GM19324 (cell line): Measurements from ENCODE around the gene USP47.

Experiments used
- ATAC-seq: cut with Tn5 transposase; IDR thresholded peaks from one replicate; pipeline ENCODE4 v1.9.1; 2021; ENCODE audit warnings: mild to moderate bottlenecking, moderate library complexity; ENCODE audit not compliant: unreplicated experiment, low FRiP score

Gene USP47

DNA sequence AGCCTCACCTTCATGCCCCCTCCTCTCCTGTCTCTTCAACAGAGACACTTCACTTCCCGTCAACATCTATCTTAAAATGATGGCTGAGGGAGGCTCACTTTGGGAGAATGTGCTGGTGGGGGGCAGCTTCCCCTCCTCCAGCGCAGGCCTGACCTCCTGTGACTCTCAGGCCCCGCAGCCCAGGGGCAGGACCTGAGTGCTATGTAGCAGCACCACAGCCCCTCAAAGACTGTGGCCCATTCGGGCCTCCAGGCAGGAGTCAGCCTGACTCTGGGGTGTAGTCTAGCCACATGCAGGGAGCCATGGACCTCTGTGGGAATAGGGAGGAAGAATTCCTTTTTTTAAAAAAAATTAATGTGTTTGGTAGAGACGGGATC is 123.0 kb downstream of the USP47 start:
- ATAC-seq: no peak

DNA sequence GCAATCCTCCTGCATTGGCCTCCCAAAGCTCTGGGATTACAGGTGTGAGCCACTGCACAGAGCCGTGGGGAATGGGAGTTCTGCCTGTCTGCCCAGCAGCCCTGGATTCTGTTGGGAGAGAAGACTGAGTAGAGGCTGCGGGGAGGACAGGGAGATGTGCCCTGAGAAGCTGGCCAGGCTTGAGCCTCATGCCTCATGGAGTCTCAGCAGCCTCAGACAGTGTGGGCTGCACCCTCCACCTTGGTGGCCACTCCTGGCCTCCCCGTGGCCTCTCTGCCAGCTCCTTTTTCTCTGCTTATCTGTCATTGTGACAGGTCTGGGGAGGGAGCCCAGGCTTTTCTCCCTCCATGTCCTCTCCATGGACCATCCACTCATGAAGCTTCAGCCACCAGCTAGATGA is 123.4 kb downstream of the USP47 start:
- ATAC-seq: no peak

GRCh38 chr11:11965656-11966353 is 124.0 kb downstream of the USP47 start:
- no peak for ATAC-seq

DNA sequence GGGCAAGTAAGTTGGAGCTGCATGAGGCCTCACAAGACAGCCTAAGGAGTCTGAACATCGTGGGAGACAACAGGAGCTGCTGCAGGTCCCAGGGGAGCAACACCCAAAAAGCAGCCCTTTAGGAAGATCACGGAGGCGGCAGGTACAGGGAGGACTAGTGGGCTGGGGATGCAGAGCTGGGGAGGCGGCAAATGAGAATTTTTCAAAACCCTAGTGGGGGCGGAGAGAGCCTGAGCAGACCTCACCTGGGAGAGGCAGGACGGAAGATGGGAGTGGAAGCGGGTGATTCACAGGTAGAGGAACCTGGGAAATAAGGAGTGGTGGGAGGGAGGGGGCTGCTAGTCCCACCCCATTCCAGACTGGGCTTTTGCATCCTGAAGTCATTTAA is 124.6 kb downstream of the USP47 start:
- no peak for ATAC-seq

- peak; percentile 84 for ATAC-seq
Observed at GRCh38 chr11:11966826-11967668, 125.3 kb downstream of the USP47 start.

- no peak for ATAC-seq
Observed at GRCh38 chr11:11967669-11968510, 126.1 kb downstream of the USP47 start.

DNA sequence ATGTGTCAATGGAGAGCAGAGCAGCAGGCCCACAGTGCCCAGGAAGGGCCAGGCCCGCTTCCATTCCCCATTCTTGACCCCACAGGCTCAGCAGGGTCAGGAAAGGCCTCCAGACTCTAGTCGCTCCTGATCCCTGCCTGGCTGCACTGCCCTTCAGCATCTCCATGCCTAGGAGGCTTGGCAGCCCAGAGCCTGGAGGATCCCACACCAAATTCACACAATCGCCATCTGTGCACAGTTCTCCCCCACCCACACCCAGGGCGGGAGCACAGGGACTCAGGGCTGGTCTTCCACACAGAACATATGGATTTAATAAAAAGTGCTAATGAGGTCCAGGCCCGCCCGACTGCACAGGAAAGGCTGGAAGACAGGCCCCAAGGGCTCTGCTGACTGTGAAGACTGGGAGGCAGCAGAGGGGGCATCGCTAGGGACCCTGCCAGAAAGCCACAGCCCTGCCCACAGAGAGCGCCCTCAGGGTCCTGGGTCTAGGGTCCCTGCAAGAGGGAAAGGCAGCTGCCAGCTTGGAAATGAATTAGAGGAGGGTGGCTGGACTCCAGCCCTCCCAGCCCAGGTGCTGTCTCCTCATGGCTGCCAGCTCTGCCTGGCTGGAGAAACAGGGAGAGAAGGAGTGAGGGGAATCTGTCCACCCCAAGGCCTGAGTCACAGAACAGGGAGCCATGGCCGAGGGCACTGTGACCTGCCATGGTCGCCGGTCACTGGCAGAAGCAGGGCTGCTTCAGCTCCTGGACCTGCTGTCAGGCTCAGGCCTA is 126.9 kb downstream of the USP47 start:
- ATAC-seq: no peak

DNA sequence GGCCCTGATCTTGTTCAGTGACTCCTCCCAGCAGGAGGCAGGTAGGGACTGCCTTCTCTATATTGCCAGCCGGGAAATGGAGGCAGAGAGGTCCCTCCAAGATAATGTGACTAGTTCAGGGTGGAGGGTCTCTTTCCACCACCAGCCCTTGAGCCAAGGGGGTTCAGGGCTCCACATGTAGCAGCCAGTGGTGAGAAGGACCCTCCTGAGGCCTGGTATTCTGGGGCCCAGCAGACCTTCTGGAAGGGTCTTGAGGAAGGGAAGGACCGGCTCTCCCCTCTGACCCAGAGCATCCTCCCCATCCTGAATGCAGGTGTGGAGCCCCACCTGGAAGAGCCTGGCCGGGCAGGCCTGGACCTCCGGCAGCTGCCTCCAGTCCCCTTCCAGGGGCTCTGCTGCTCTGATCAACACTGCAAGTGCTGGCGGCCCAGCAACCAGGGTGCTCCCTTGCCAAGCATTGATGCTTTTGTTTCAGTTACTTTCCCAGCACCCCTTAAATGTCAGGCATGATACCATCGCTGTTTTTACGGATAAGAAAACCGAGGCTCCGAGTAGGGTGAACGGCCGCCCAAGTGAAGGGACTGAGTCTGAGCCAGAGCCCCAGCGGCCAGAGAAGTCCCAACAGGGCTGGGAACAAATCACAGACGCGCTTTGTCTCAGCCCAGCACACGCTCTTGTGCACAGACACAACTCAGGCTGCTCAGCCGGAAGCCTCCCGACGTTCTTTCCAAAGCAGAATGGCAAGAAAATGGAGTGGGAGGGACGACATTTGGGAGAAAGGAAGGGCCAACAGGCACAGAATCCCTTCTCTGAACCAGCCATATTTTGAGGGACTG is 127.8 kb downstream of the USP47 start:
- no peak for ATAC-seq

DNA sequence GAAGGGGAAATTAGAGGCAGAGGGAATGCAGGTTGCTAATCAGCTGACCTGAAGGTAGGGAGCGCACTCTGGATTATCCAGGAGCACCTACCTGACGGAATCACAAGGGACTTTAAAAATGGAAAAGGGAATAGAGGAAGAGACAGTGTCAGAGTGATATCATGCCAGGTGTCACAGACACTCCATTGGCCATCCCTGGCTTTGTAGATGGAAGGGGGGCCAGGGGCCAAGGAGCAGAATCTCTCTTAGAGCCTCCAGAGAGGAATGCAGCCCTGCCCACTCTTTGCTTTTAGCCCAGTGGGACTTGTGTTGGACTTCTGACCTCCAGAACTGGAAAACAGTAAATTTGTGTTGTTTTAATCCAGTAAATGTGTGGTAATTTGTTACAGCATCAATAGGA is 128.8 kb downstream of the USP47 start:
- no peak for ATAC-seq

DNA sequence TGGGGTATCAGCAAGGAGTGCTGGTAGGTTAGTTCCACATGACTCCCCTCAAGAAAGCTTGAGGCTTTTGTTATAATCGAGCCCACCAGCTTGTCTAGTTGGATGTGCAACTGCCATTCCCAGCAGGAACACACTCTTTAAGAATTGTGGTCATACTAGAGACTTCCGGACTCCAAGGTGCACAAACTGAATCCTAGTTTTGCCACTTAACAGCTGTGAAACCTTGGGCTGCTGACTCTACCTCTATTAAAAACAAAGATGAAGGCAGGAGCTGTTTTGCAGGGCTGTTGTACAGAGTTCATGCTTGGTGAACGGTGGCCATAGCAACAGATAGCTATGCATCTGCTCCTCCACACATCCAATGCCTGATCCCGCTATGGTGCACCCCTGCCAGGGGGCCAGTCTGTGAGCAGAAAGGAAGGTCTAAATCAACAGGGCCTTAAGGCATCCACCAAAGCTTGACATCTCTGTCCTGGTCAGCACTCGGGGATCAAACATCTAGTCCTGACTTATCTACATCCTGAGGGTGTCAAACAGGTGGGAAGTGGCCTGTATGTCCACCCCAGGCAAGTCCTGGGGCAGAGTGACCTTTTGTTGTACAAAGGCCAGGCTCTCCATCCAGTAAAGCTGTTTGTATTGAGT is 130.3 kb downstream of the USP47 start:
- no peak for ATAC-seq

- no peak for ATAC-seq
Observed at GRCh38 chr11:11972730-11973341, 131.1 kb downstream of the USP47 start.

- ATAC-seq: no peak
Observed at GRCh38 chr11:11973361-11973800, 131.6 kb downstream of the USP47 start.

DNA sequence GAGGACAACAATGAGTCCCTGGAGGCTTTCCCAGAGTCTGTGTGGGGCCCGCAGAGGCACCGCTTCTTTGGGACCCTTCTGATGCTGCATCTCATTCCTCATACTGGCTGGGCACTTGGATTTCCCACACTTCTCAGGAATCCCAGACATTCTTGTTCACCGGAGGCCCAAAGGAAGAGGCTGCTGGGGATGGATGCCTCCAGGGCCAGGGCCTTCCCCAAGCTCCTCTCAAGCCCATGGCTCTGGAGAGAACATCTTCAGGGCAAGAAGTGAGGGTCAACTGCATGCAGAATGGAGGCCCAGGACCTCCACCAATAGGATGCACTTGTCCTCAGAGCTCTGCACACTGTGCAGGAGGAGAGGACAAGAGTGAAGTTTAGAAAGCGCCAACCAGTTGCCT is 132.1 kb downstream of the USP47 start:
- no peak for ATAC-seq

DNA sequence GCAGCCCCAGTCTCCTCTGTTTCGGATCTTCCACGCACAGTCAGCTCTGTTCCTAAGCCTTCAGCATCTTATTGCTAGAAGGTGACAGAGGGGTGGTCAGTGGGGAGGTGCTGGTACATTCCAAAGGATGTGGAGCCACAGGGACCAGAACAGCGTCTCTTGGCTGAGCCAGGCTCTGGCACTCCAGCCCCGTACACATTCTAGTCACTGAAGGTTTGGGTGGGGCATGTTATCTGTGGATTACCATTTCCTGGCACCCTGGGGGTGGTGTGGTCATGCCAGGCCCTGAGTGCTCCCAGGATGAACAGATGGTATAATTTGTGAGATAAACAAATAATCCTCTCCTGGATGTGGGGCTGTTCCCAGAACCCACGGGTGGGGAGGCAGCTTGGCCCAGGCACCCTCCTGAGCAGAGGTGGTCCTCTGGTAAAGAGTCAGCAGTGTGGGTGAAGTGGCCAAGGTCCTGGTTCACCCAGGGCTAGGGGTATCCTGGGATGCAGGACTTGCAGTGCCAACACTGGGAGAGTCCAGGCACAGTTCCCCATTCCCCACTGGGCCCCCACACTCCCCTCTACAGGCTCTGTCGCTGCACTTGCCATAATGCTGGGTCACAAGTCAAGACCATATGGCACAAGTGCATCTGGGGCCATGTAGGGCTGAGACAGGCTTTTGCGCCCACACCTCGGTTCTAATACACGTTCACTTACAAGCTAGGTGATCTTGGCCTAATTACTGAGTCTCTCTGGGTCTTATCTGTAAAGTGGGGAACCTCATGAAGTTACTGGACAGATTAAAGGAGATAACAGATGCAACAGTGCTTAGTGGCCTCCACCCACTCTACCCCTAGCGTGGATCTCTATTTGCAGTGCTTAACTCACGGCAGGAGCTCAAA is 133.7 kb downstream of the USP47 start:
- ATAC-seq: no peak

GRCh38 chr11:11976481-11977127 is 134.8 kb downstream of the USP47 start:
- ATAC-seq: no peak

DNA sequence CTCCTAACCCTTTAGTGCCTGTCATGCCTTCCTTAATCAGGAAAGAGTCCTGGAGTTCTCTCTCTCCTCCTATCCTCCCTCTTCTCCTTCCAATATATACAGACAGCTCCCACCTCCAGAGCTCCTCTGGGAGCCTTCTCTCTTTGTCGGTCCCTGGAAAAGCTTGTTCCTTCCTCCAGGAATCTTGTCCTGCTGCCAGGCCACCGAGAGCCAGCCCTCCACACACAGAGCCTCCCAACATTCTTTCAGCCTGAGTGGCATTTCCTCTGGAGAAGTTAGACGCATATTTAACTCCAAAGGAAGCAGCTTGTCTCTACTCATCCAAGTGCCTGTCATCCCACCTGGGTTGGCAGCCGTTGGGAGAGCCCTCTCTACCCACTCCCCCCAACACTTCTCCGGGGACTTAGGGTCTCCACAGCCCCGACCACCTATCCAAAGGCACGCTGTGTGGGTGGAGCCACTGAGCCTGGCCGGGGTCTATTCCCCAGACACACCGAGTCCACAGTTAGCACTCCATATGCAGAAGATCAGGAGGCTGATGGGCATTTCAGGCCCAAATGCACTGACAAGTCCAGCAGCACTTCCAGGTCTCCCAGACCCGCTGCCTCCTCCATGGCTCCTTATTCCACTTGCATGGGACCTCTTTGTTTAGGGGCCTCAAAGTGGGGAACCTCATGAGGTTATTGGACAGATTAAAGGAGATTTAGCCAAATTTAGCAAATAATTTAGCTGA is 135.6 kb downstream of the USP47 start:
- ATAC-seq: no peak
